HG03064 (cell line): ENCODE results near the gene ALG12.

Experiments
- ATAC-seq: cut with Tn5 transposase; IDR thresholded peaks from one replicate; pipeline ENCODE4 v1.9.1; 2021; ENCODE audit warnings: low read depth; ENCODE audit not compliant: unreplicated experiment

Gene ALG12

GRCh38 chr22:49933236-49934159 lies 15.3 kb upstream of the ALG12 start:
- no peak for ATAC-seq

- no peak for ATAC-seq
These were observed 12.6 kb upstream of the ALG12 start for GRCh38 chr22:49930596-49931412.

GRCh38 chr22:49929994-49930575 lies 11.8 kb upstream of the ALG12 start:
- no peak for ATAC-seq

GRCh38 chr22:49929211-49929979 lies 11.2 kb upstream of the ALG12 start:
- no peak for ATAC-seq

- no peak for ATAC-seq
These were observed 10.4 kb upstream of the ALG12 start for GRCh38 chr22:49928555-49929210.

GRCh38 chr22:49928185-49928495 lies 9.9 kb upstream of the ALG12 start:
- ATAC-seq = no peak

- no peak for ATAC-seq
These were observed 9.4 kb upstream of the ALG12 start for GRCh38 chr22:49927483-49928184.

- no peak for ATAC-seq
These were observed 8.7 kb upstream of the ALG12 start for GRCh38 chr22:49926916-49927315.

- no peak for ATAC-seq
These were observed 7.4 kb upstream of the ALG12 start for GRCh38 chr22:49925525-49926128.

- ATAC-seq = no peak
These were observed 6.0 kb upstream of the ALG12 start for GRCh38 chr22:49924113-49924833.

- no peak for ATAC-seq
These were observed 5.2 kb upstream of the ALG12 start for GRCh38 chr22:49923445-49923844.

- no peak for ATAC-seq
These were observed 4.7 kb upstream of the ALG12 start for GRCh38 chr22:49922926-49923325.

GRCh38 chr22:49922484-49922883 lies 4.2 kb upstream of the ALG12 start:
- no peak for ATAC-seq

GRCh38 chr22:49921508-49922278 lies 3.5 kb upstream of the ALG12 start:
- ATAC-seq = no peak

GRCh38 chr22:49920859-49921258 lies 2.6 kb upstream of the ALG12 start:
- ATAC-seq = no peak

- ATAC-seq = no peak
These were observed 958 bp upstream of the ALG12 start for GRCh38 chr22:49918911-49919881.

GRCh38 chr22:49916831-49917230 lies 1.4 kb downstream of the ALG12 start:
- ATAC-seq = no peak
